ENCODE data around the gene PAEP.
"Not testable (repeated sequence)": the region's sequence is repeated elsewhere in the genome, so short reads cannot be mapped to it uniquely, and the experiment has no call there.

Gene PAEP

GRCh38 chr9:135526089-135526729 is 35.3 kb upstream of the PAEP start:
- no peak for DNase-seq

- no peak for DNase-seq
These were observed 34.6 kb upstream of the PAEP start for GRCh38 chr9:135526730-135527571.

- DNase-seq, result not testable (repeated sequence)
These were observed 32.6 kb upstream of the PAEP start for GRCh38 chr9:135528842-135529435.

- no peak for DNase-seq
These were observed 31.4 kb upstream of the PAEP start for GRCh38 chr9:135530146-135530545.

GRCh38 chr9:135531096-135531495 is 30.5 kb upstream of the PAEP start:
- DNase-seq, result no peak

- no peak for DNase-seq
These were observed 28.4 kb upstream of the PAEP start for GRCh38 chr9:135533113-135533512.

GRCh38 chr9:135533674-135534073 is 27.9 kb upstream of the PAEP start:
- DNase-seq, result no peak

GRCh38 chr9:135534192-135534711 is 27.3 kb upstream of the PAEP start:
- not testable (repeated sequence) for DNase-seq

- DNase-seq, result not testable (repeated sequence)
These were observed 26.7 kb upstream of the PAEP start for GRCh38 chr9:135534826-135535225.

- DNase-seq, result not testable (repeated sequence)
These were observed 25.9 kb upstream of the PAEP start for GRCh38 chr9:135535631-135536030.

GRCh38 chr9:135536216-135536615 is 25.3 kb upstream of the PAEP start:
- no peak for DNase-seq

GRCh38 chr9:135543262-135543894 is 18.2 kb upstream of the PAEP start:
- DNase-seq, result not testable (repeated sequence)

- DNase-seq, result no peak
These were observed 16.4 kb upstream of the PAEP start for GRCh38 chr9:135544981-135545635.

- DNase-seq, result not testable (repeated sequence)
These were observed 15.8 kb upstream of the PAEP start, which contains the start of gene OBP2A for GRCh38 chr9:135545646-135546176. Gene OBP2A (plus strand): TSS chr9:135546126. CDS start chr9:135546181, 55 bp downstream.

- DNase-seq, result not testable (repeated sequence)
These were observed 14.6 kb upstream of the PAEP start for GRCh38 chr9:135546792-135547617.

- DNase-seq, result no peak
These were observed 13.5 kb upstream of the PAEP start for GRCh38 chr9:135547756-135548736.

GRCh38 chr9:135549478-135550343 is 11.8 kb upstream of the PAEP start:
- not testable (repeated sequence) for DNase-seq

GRCh38 chr9:135550344-135550918 is 11.1 kb upstream of the PAEP start:
- no peak for DNase-seq

GRCh38 chr9:135551031-135551430 is 10.5 kb upstream of the PAEP start:
- DNase-seq, result no peak

Measured in NCI-H2081 treated with DMSO at 0.1 percent for 48 hours (cell line).